AG09319 (cell line): ENCODE results near the gene DNPH1.

Source experiments
- DNase-seq: peaks from one replicate; pipeline ENCODE4 v3.0.0-alpha.2; 2010; ENCODE audit warnings: low read depth; ENCODE audit errors: extremely low read depth
- TF ChIP-seq, protein P1 (sequence below): IDR thresholded peaks from 2 replicates; pipeline ENCODE4 v1.5.1; 2011; ENCODE audit warnings: low read depth, mild to moderate bottlenecking, inconsistent platforms, low read length, moderate library complexity

DNPH1 gene

DNA sequence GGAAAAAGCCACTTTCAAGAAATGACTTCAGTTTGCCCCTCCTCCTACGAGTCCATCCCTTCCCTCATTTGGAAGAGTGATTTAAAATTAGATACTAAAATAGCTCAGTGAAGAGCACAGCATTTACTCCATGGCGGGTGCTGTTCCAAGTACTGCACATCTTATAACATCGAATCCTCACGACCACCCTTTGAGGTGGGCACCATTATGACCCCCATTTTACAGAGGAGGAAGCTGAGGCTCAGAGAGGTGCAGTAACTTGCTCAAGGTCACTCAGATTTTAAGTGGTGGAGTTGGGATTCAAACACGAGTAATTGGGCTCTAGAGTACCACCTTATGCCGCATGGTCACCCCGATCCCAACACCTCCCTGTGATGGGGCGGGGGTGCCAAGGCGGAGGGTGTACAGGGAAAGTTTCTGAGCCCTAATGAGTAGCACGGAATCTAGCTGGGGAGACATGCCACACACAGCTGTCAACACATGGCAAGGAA, 39.5 kb upstream of the DNPH1 start:
- DNase-seq = no peak
- TF ChIP-seq, protein P1, sequence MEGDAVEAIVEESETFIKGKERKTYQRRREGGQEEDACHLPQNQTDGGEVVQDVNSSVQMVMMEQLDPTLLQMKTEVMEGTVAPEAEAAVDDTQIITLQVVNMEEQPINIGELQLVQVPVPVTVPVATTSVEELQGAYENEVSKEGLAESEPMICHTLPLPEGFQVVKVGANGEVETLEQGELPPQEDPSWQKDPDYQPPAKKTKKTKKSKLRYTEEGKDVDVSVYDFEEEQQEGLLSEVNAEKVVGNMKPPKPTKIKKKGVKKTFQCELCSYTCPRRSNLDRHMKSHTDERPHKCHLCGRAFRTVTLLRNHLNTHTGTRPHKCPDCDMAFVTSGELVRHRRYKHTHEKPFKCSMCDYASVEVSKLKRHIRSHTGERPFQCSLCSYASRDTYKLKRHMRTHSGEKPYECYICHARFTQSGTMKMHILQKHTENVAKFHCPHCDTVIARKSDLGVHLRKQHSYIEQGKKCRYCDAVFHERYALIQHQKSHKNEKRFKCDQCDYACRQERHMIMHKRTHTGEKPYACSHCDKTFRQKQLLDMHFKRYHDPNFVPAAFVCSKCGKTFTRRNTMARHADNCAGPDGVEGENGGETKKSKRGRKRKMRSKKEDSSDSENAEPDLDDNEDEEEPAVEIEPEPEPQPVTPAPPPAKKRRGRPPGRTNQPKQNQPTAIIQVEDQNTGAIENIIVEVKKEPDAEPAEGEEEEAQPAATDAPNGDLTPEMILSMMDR = no peak

DNA sequence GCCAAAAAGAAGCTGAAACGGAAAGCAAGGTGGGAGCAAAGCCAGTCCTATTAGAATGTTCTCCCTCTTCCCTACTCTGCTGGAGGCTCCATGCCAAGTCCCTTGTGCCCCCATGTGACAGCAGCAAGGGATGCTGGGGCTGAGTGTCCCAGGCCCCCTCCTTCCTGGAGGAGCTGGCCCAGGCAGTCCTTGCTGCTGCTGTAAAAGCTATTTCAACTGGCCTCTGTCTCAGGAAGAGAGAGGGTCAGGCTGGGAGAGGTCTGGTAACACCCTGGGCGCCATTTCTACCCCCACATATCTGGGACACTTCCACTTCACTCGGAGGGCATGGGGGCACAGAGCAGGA, 39.0 kb upstream of the DNPH1 start:
- TF ChIP-seq, protein P1 = no peak
- DNase-seq = no peak

DNA sequence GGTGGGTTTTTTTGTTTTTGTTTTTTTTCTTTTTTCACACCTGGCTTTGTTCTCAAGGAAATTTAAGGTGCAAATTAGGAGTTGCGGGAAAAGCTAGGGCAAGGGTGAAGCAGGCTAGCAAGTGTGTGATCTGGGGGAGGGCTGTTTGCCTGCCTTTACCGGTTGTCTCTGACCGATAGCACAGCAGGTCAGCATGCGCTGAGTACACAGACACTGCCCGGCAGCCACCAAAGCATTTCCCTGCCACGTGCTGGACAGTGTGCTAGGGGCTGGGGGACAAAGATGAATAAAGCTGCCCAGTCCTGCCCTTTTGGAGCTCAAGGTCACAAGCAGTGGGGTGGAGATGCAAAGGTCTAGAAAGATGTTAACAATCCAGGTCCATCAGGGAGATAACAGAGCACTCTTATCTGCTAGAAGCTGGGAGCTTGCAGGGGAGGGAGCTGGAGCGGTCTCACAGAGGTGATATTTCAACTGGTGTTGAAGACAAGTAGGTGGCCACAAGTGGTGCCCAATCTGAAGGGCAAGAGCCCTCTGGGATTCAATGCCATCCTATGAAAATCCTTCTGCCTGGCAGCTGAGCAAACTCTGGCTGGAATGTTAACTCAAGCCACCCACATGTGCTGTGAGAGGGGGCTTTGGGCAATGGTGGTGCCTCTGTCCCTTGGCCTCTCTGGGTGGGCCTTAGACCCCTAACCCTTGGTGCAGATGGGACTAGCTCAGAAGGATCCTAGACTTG, 38.5 kb upstream of the DNPH1 start:
- TF ChIP-seq, protein P1 = no peak
- DNase-seq = no peak

DNA sequence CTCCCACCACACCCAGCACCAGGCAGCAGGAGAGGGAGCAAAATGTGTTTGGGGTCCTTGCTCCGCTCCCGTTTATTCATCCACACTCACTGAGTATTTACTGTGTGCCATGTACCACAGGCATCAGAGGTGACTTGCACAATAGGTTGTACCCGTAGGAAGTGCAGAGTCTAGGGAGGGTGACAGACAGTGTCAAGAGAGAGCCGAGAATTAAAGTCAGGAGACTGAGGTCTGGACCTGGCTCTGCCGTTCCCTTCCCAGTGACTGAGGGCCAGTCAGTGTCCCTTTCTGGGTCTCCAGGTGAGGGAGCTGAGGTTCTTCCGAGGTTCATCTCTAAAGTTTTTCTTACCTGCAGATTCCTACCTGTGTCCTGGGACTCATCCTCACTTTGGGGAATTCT, 36.3 kb upstream of the DNPH1 start:
- no peak for DNase-seq
- TF ChIP-seq, protein P1 = no peak

DNA sequence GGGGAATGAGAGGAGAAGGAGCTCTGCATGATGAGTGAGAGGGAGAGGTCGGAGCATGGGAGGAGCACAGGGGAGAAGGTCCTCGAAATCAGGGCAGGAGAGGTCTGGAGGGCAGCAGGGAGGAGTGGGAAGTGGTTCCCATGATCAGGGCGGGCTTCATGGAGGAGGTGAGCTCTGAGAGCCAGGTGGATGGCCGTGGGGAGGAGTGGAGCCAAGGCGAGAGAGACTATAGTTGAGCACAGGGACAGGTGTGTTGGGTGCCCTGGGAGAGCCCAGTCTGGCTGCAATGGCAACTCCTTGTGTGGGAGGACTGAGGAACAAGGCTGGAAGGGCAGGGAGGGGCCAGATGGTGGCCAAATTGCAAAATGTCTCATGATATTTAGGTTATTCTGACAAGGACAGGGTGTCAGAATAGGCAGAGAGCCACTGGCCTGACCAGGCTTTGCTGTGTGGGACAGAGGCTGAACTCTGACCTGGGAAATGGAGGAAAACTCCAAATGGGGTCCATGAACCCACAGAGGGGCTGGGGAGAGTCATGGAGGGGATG, 35.4 kb upstream of the DNPH1 start:
- no peak for DNase-seq
- TF ChIP-seq, protein P1 = no peak

DNA sequence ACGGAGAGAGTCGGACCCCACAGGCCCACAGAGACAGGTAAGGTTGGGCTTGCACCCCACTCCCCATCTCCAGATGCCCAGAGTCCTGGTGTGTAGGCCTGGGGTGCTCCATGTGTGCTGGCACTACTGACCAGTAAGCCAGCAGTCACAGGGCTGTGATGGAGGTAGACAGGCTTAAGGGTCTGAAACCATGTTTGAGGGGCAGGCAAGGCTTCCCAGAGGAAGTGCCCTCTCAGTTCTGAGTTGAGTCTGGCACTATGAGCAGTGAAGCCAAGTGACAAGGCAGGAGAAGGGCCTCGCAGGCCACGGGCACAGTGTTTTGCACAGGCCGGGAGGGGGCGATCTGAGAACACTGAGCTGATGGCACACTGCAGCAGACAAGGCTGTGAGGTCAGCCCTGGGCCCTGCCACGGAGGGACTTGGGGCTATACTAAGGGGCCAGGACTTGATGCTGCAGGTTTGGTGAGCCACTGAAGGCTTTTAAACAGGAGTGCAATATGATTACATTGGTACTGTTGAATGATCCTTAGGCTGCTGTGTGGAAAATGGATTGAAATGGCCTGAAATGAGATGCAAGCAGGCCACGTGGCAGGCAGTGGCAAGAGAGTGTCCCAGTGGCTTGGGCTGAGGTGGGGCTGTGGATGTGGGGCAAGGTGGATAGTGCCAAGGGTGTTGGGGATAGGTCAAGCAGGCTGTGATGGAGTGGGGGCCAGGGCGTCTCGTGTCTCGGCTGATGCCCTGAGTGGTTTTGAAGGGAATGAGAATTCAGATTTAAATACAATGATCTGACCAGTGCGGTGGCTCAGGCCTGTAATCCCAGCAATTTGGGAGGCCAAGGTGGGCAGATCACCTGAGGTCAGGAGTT, 34.3 kb upstream of the DNPH1 start:
- DNase-seq = peak; percentile 14
- TF ChIP-seq, protein P1 = peak; percentile 86
